Upper lobe of right lung (tissue), 1 donor: Measurements from ENCODE around the gene ZC3H7B. TPM values are rescaled to one million over a fixed set of nuclear protein-coding genes. Genes with fewer than 3 reads are reported as not detected.

Source experiments
- ATAC-seq: fragments of 200-7000 bp; cut with Tn5 transposase; one replicate; pipeline ENCODE4 v1.9.1; 2020; ENCODE audit warnings: mild to moderate bottlenecking, moderate library complexity
- DNase-seq: peaks from one replicate; pipeline ENCODE4 v3.0.0-alpha.2; 2020
- H3K27ac ChIP-seq: fragments of 200-600 bp; one replicate; pipeline ENCODE4 v1.8.0; 2022
- H3K27me3 ChIP-seq: fragments of 200-600 bp; one replicate; pipeline ENCODE4 v1.8.0; 2022; ENCODE audit warnings: mild to moderate bottlenecking
- H3K36me3 ChIP-seq: fragments of 200-600 bp; one replicate; pipeline ENCODE4 v1.8.0; 2022
- H3K4me1 ChIP-seq: fragments of 200-600 bp; one replicate; pipeline ENCODE4 v1.8.0; 2022
- H3K4me3 ChIP-seq: fragments of 200-600 bp; one replicate; pipeline ENCODE4 v1.8.0; 2022; ENCODE audit warnings: mild to moderate bottlenecking
- H3K9me3 ChIP-seq: fragments of 200-600 bp; one replicate; pipeline ENCODE4 v1.8.0; 2022
- intact Hi-C: fragments of 100-400 bp; cut with DNase I; formaldehyde crosslinking; loops from one replicate; pipeline ENCODE4 v1.11.0; 2022
- total RNA-seq: library from RNA; stranded (reverse); fragmentation: NEBNext Ultra II Directional; extraction: Animal tissue kit (Norgen Biotek cat#: 25700); gene quantifications from one replicate; pipeline ENCODE4 v1.2.1, GENCODE V29; 2021
- TF ChIP-seq, protein P1 (sequence below): fragments of 200-600 bp; IDR thresholded peaks from one replicate; pipeline ENCODE4 v1.8.0; 2022; ENCODE audit warnings: antibody characterized with exemption
- donor health status: DM: no; HTN: yes; CAD: no; lungs with severe emphysema.

Gene ZC3H7B
- total RNA-seq, 1 donor from 2014 or later = 70.3 TPM

DNA sequence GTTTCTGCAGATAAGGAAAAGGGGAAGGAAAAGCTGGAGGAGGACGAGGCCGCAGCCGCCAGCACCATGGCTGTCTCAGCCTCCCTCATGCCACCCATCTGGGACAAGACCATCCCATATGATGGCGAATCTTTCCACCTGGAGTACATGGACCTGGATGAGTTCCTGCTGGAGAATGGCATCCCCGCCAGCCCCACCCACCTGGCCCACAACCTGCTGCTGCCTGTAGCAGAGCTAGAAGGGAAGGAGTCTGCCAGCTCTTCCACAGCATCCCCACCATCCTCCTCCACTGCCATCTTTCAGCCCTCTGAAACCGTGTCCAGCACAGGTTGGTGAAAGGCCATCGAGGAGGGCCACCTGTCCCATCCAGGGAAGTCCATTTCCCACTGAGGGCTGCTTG lies 86.0 kb downstream of the ZC3H7B start:
- DNase-seq = no peak
- TF ChIP-seq, protein P1, sequence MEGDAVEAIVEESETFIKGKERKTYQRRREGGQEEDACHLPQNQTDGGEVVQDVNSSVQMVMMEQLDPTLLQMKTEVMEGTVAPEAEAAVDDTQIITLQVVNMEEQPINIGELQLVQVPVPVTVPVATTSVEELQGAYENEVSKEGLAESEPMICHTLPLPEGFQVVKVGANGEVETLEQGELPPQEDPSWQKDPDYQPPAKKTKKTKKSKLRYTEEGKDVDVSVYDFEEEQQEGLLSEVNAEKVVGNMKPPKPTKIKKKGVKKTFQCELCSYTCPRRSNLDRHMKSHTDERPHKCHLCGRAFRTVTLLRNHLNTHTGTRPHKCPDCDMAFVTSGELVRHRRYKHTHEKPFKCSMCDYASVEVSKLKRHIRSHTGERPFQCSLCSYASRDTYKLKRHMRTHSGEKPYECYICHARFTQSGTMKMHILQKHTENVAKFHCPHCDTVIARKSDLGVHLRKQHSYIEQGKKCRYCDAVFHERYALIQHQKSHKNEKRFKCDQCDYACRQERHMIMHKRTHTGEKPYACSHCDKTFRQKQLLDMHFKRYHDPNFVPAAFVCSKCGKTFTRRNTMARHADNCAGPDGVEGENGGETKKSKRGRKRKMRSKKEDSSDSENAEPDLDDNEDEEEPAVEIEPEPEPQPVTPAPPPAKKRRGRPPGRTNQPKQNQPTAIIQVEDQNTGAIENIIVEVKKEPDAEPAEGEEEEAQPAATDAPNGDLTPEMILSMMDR = no peak
- no peaks in the 10 kb centered on the region for H3K27me3 ChIP-seq
- H3K9me3 ChIP-seq = no peaks in the 10 kb centered on the region
- no peak overlapping the region for H3K4me3 ChIP-seq
- intact Hi-C loops = no loop called here
- H3K36me3 ChIP-seq = peaks cover 45% of the 10 kb centered on the region
- H3K4me1 ChIP-seq = peaks cover 14% of the 10 kb centered on the region
- no peak for ATAC-seq
- H3K27ac ChIP-seq = no peak overlapping the region

DNA sequence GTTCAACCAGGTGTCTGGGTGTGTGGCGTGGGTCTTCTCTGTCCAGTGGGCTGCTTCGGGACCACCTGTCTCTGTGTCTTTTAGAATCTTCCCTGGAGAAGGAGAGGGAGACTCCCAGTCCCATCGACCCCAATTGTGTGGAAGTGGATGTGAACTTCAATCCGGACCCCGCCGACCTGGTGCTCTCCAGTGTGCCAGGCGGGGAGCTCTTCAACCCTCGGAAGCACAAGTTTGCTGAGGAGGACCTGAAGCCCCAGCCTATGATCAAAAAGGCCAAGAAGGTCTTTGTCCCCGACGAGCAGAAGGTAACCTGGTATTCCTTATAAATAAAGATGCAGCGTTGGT lies 92.7 kb downstream of the ZC3H7B start:
- peaks cover 14% of the 10 kb centered on the region for H3K4me1 ChIP-seq
- DNase-seq = no peak
- intact Hi-C loops = no loop called here
- H3K27me3 ChIP-seq = no peaks in the 10 kb centered on the region
- TF ChIP-seq, protein P1 = no peak
- no peaks in the 10 kb centered on the region for H3K9me3 ChIP-seq
- H3K4me3 ChIP-seq = no peak overlapping the region
- ATAC-seq = no peak
- H3K36me3 ChIP-seq = peaks cover 77% of the 10 kb centered on the region
- H3K27ac ChIP-seq = peak overlapping the region; percentile 48

DNA sequence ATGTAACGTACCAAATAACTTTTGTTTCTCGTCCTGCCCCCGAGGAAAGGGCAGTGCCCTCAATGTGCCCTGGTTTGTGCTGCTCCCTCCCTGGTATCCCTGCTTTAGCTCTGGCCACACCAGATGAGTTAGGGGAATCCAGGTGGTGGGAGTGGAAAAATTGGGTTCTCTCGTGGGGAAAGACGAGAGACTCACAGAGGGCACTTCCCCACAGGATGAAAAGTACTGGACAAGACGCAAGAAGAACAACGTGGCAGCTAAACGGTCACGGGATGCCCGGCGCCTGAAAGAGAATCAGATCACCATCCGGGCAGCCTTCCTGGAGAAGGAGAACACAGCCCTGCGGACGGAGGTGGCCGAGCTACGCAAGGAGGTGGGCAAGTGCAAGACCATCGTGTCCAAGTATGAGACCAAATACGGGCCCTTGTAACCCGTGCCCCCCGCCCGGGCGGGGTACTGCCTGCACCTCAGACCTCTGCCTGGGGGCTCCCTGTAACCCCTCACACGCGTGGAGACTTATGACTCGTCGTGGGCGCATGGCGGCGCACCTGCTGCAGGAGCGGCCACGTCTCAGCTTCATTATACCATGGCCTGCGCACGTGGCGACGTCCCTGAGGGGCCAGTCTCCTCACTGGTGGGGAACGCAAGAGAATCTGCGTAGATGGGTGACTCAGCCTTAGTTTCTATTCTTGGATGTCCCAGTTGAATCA lies 94.4 kb downstream of the ZC3H7B start:
- H3K9me3 ChIP-seq = no peaks in the 10 kb centered on the region
- no peak overlapping the region for H3K4me3 ChIP-seq
- TF ChIP-seq, protein P1 = no peak
- no peak overlapping the region for H3K27ac ChIP-seq
- no peaks in the 10 kb centered on the region for H3K27me3 ChIP-seq
- H3K4me1 ChIP-seq = peaks cover 14% of the 10 kb centered on the region
- ATAC-seq = no peak
- intact Hi-C loops = no loop called here
- DNase-seq = no peak
- H3K36me3 ChIP-seq = peaks cover 61% of the 10 kb centered on the region

DNA sequence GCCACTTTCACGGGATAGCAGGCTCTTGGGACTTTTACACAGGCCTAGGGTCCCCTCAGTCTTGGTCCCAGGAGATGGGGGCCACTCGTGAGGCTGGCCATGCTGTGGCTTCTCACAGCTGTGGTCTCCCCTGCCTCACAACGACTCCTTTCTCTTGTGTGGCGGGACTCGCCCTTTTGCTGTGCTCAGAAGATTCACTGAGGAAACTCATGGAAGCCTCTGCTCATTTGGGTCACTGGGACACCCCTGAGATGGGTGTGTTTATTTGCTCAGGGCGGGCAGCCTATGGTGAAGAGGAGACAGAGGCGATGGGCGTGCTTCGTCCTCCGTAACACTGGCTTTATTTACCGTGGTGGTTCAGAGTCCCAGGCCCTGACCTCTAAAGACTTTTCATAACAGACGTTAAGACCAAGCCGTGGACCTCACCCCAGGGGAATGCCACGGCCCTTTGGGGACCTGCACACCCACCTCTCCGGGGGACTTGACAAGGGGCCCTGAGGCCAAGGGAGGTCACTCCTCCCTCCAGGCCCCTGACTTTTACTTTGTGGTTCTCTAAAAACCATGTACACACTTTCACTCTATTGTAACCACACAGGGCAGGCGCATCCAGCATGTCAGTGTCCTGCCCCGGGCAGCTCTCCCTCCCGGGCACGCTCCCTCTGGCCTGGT lies 96.0 kb downstream of the ZC3H7B start:
- H3K27ac ChIP-seq = no peak overlapping the region
- no peak overlapping the region for H3K4me3 ChIP-seq
- H3K9me3 ChIP-seq = no peaks in the 10 kb centered on the region
- TF ChIP-seq, protein P1 = no peak
- no peak for ATAC-seq
- H3K4me1 ChIP-seq = peaks cover 21% of the 10 kb centered on the region
- H3K36me3 ChIP-seq = peaks cover 52% of the 10 kb centered on the region
- no peak for DNase-seq
- intact Hi-C loops = no loop called here
- no peaks in the 10 kb centered on the region for H3K27me3 ChIP-seq

DNA sequence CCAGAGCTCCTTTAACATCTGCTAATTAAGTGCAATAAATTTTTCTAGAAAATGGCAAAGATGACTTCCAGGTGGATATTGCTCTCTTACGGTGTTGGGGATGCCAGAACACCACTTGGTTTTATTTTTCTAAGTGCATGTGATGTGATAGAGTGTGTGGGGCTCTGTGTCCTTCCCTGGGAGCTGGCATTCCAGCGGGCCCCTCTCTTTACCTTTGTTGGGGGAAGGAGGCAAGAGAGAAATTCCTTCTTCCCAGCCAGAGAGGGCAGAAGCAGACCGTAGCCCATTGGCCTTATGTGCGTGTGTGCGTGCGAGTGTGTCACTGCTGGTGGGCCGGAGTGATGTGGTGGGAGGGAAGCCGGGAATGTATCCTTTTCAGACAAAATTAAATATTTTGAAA lies 97.6 kb downstream of the ZC3H7B start:
- Histone ChIP-seq H3K27me3 (no peaks in the 10 kb centered on the region), H3K27ac (no peak overlapping the region), H3K9me3 (no peaks in the 10 kb centered on the region), H3K4me3 (no peak overlapping the region), H3K36me3 (peaks cover 52% of the 10 kb centered on the region), H3K4me1 (peaks cover 20% of the 10 kb centered on the region)
- no peak for ATAC-seq
- no peak for DNase-seq
- intact Hi-C loops = no loop called here
- TF ChIP-seq, protein P1 = no peak
